ENCODE measurements around the gene APP. TPM values are rescaled to one million over a fixed set of nuclear protein-coding genes. Genes with fewer than 3 reads are reported as not detected.
A peak's percentile ranks its signal among the peaks of the same experiment; 100 is the strongest.

APP gene
- total RNA-seq, 1 donor from 2014 or later = 306 TPM

DNA sequence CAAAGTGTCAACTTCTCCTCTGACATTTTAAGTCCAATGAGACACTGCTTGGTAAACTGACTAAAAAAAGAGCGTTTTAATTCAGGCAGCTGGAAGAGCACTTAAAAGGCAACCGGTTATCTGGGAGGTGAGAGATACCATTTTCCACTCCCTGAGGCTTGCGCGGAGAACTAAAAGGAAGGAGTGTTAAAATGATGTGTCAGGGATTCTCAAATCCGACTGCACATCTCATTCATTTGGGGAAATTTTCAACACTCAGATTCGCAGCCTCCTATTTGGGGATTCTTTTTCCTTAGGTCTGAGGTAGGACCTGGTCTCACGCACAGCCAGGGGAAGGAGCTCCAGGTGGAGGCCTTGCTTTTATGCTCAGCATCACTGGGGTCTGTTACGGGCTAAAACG is 281.9 kb downstream of the APP start:
- H3K4me1 Mint-ChIP-seq = no peaks in the 10 kb centered on the region
- Histone ChIP-seq H3K27me3 (no peaks in the 10 kb centered on the region), H3K4me3 (no peak overlapping the region), H3K9me3 (ENCODE audit: low read depth) (no peaks in the 10 kb centered on the region), H3K4me2 (no peak overlapping the region), H4K20me1 (ENCODE audit: low read depth) (no peaks in the 10 kb centered on the region), H3K27ac (no peak overlapping the region), H3K4me1 (peaks cover 5% of the 10 kb centered on the region), H3K79me2 (ENCODE audit: low read depth) (no peaks in the 10 kb centered on the region), H2AFZ (replicated peaks) (no peak overlapping the region), H3K36me3 (peaks cover 15% of the 10 kb centered on the region), H3K9ac (no peak overlapping the region), H3F3A (ENCODE audit: low read depth) (no peaks in the 10 kb centered on the region)
- H3K9me3 Mint-ChIP-seq = peaks cover 5% of the 10 kb centered on the region
- TF ChIP-seq, protein P1, sequence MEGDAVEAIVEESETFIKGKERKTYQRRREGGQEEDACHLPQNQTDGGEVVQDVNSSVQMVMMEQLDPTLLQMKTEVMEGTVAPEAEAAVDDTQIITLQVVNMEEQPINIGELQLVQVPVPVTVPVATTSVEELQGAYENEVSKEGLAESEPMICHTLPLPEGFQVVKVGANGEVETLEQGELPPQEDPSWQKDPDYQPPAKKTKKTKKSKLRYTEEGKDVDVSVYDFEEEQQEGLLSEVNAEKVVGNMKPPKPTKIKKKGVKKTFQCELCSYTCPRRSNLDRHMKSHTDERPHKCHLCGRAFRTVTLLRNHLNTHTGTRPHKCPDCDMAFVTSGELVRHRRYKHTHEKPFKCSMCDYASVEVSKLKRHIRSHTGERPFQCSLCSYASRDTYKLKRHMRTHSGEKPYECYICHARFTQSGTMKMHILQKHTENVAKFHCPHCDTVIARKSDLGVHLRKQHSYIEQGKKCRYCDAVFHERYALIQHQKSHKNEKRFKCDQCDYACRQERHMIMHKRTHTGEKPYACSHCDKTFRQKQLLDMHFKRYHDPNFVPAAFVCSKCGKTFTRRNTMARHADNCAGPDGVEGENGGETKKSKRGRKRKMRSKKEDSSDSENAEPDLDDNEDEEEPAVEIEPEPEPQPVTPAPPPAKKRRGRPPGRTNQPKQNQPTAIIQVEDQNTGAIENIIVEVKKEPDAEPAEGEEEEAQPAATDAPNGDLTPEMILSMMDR (IDR thresholded peaks at IDR 0.05) = no peak
- TF ChIP-seq EZH2 (IDR thresholded peaks at IDR 0.05) = no peak
- TF ChIP-seq EZH2phosphoT487 (IDR thresholded peaks at IDR 0.05) = no peak
- peaks cover 3% of the 10 kb centered on the region for H3K27me3 Mint-ChIP-seq (ENCODE audit: insufficient read depth, low read depth)
- no peak overlapping the region for H3K4me3 Mint-ChIP-seq
- peaks cover 59% of the 10 kb centered on the region for H3K36me3 Mint-ChIP-seq
- no peak overlapping the region for H3K27ac Mint-ChIP-seq
- no peak for DNase-seq (ENCODE audit: low spot score)

DNA sequence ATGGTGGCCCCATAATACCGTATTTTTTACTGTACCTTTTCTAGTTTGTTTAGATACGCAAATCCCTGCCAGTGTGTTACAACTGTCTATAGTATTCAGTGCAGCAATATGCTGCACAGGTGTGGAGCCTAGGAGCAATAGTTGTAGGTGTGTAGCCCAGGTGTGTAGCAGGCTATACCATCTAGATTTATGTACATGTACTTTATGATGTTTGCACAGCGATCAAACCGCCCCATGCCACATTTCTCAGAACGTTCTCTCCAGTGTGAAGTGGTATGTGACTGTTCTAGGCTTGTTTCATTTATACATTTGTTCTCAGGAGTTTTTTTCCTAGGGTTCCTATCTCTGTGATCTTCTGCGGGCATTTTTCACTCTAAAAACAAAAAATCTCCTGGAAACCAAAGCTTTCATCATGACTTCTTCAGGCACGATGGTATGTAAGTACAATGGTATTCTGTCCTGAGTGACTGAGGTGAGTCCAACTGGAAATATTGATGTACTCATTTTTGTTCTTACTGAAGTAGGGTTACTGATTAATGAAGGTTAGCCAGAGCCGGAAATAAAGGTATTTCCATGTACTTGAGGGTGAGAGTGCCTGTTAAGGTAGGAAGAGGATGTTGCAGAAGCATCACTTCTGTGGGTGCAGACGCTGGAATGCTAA is 282.8 kb downstream of the APP start:
- Histone ChIP-seq H3K36me3 (peaks cover 10% of the 10 kb centered on the region), H3K27me3 (no peaks in the 10 kb centered on the region), H3K4me3 (no peak overlapping the region), H3K4me2 (no peak overlapping the region), H3K4me1 (no peaks in the 10 kb centered on the region), H2AFZ (replicated peaks) (no peak overlapping the region), H3K9me3 (ENCODE audit: low read depth) (no peaks in the 10 kb centered on the region), H3F3A (ENCODE audit: low read depth) (no peaks in the 10 kb centered on the region), H3K79me2 (ENCODE audit: low read depth) (no peaks in the 10 kb centered on the region), H3K9ac (no peak overlapping the region), H4K20me1 (ENCODE audit: low read depth) (no peaks in the 10 kb centered on the region), H3K27ac (no peak overlapping the region)
- DNase-seq (ENCODE audit: low spot score) = no peak
- Mint-ChIP-seq H3K4me3 (no peak overlapping the region), H3K27ac (no peak overlapping the region), H3K4me1 (no peaks in the 10 kb centered on the region), H3K9me3 (peaks cover 2% of the 10 kb centered on the region), H3K27me3 (ENCODE audit: insufficient read depth, low read depth) (peaks cover 3% of the 10 kb centered on the region), H3K36me3 (peaks cover 52% of the 10 kb centered on the region)
- TF ChIP-seq EZH2 (IDR thresholded peaks at IDR 0.05) (no peak), EZH2phosphoT487 (IDR thresholded peaks at IDR 0.05) (no peak)
- TF ChIP-seq, protein P1 (IDR thresholded peaks at IDR 0.05) = no peak

DNA sequence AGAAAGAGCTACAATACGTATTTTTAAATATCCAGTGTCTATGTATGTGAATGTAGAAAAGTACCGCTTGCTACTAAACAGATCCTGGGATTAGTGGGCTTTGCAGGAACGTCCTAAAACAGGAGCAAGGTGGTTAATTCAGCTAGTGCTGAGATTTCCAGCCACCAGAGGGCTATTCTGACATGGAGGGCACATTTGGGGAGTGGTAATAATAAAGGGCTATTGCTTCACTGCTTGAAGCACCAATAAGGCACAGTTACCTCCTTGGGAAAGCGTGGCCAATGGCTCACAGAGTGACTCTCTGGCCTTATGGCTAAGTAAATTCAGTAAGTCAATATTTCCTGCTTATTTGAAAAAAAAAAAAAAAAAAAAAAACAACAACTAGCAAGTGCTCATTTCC is 283.4 kb downstream of the APP start:
- H3K36me3 Mint-ChIP-seq = peaks cover 59% of the 10 kb centered on the region
- peak; percentile 19 for DNase-seq (ENCODE audit: low spot score)
- peaks cover 3% of the 10 kb centered on the region for H3K27me3 Mint-ChIP-seq (ENCODE audit: insufficient read depth, low read depth)

More for the DNA sequence above, 283.4 kb downstream of the APP start:
- Histone ChIP-seq H3K4me3 (no peak overlapping the region), H4K20me1 (ENCODE audit: low read depth) (no peaks in the 10 kb centered on the region), H3F3A (ENCODE audit: low read depth) (peaks cover 4% of the 10 kb centered on the region), H3K9ac (no peak overlapping the region), H3K4me2 (no peak overlapping the region), H3K79me2 (ENCODE audit: low read depth) (no peaks in the 10 kb centered on the region), H3K27ac (no peak overlapping the region), H3K4me1 (no peaks in the 10 kb centered on the region), H3K9me3 (ENCODE audit: low read depth) (no peaks in the 10 kb centered on the region), H3K36me3 (peaks cover 10% of the 10 kb centered on the region), H2AFZ (replicated peaks) (no peak overlapping the region), H3K27me3 (no peaks in the 10 kb centered on the region)
- Mint-ChIP-seq H3K27ac (no peak overlapping the region), H3K4me3 (no peak overlapping the region), H3K4me1 (no peaks in the 10 kb centered on the region), H3K9me3 (peaks cover 3% of the 10 kb centered on the region)
- TF ChIP-seq, protein P1 (IDR thresholded peaks at IDR 0.05) = peak; percentile 38
- no peak for TF ChIP-seq EZH2phosphoT487 (IDR thresholded peaks at IDR 0.05)
- TF ChIP-seq EZH2 (IDR thresholded peaks at IDR 0.05) = no peak

Data from neural progenitor cell (in vitro differentiated cells).